SK-N-SH (cell line): ENCODE measurements around the gene GRK5. TPM values are rescaled to one million over a fixed set of nuclear protein-coding genes. Genes with fewer than 3 reads are reported as not detected.

ENCODE experiments used
- CTCF ChIA-PET: fragments of 300-600, 350-600 bp; formaldehyde crosslinking; extraction: SDS; loops from one replicate; lab custom pipeline; 2021; lab: Yijun Ruan, JAX
- POLR2A ChIA-PET: fragments of 350-600 bp; sonication (Branson Sonifier 250); formaldehyde crosslinking; extraction: SDS; loops from one replicate; lab custom pipeline; 2020; ENCODE audit warnings: antibody characterized with exemption, inconsistent platforms; lab: Yijun Ruan, JAX
- DNase-seq: peaks from one replicate; pipeline ENCODE4 v3.0.0; 2012
- H2AFZ ChIP-seq: fragments of 200-600 bp; sonication (generic); 2 replicates; pipeline ENCODE4 v1.8.1; 2016; ENCODE audit warnings: antibody characterized with exemption, mild to moderate bottlenecking, low read depth
- H3F3A ChIP-seq: fragments of 200-600 bp; sonication (generic); replicated peaks from 2 replicates; pipeline ENCODE3; 2016; ENCODE audit warnings: antibody characterized with exemption, mild to moderate bottlenecking; ENCODE audit not compliant: insufficient read depth
- H3K27ac ChIP-seq, 2 experiments: fragments of 200-500 bp in 1 of 2; fragments of 200-600 bp in 1 of 2; sonication (Bioruptor generic) in 1 of 2; sonication (generic), shearing (Covaris generic) in 1 of 2; 2 replicates each; pipeline versions ENCODE4 v1.5.1 to v1.6.1; 2014 to 2016; ENCODE audit warnings: low read depth in 2 of 2, inconsistent platforms in 1 of 2, low read length in 1 of 2, mild to moderate bottlenecking in 1 of 2, mixed read lengths in 1 of 2
- H3K27me3 ChIP-seq: fragments of 200-600 bp; sonication (generic), shearing (Covaris generic); 2 replicates; pipeline ENCODE4 v1.6.1; 2016; ENCODE audit warnings: mixed run types; ENCODE audit not compliant: insufficient read depth
- H3K36me3 ChIP-seq, 2 experiments: fragments of 200-500 bp in 1 of 2; fragments of 200-600 bp in 1 of 2; sonication (Bioruptor generic) in 1 of 2; sonication (generic) in 1 of 2; replicated peaks in 1 of 2; 2 replicates each; pipeline versions ENCODE3 to v1.5.1; 2014 to 2016; ENCODE audit warnings: low read length in 1 of 2, mild to moderate bottlenecking in 1 of 2; ENCODE audit not compliant: insufficient read depth in 2 of 2, control insufficient read depth in 1 of 2
- H3K4me1 ChIP-seq, 2 experiments: fragments of 200-500 bp in 1 of 2; fragments of 200-600 bp in 1 of 2; sonication (Bioruptor generic) in 1 of 2; sonication (generic), shearing (Covaris generic) in 1 of 2; 2 replicates each; pipeline versions ENCODE4 v1.5.1 to v1.6.1; 2014 to 2016; ENCODE audit warnings: low read depth in 1 of 2, low read length in 1 of 2, mixed run types in 1 of 2; ENCODE audit not compliant: insufficient read depth in 2 of 2, control insufficient read depth in 1 of 2
- H3K4me2 ChIP-seq: fragments of 200-600 bp; sonication (generic), shearing (Covaris generic); 2 replicates; pipeline ENCODE4 v1.6.1; 2017; ENCODE audit warnings: mixed run types
- H3K4me3 ChIP-seq, 2 experiments: fragments of 200-500 bp in 1 of 2; fragments of 200-600 bp in 1 of 2; sonication (Bioruptor generic) in 1 of 2; sonication (generic), shearing (Covaris generic) in 1 of 2; 2 replicates each; pipeline versions ENCODE4 v1.5.1 to v1.8.1; 2014 to 2016; ENCODE audit warnings: low read depth in 2 of 2, inconsistent platforms in 1 of 2, low read length in 1 of 2, mild to moderate bottlenecking in 1 of 2, mixed read lengths in 1 of 2, moderate library complexity in 1 of 2
- H3K79me2 ChIP-seq: fragments of 200-600 bp; sonication (generic); 2 replicates; pipeline ENCODE4 v1.8.1; 2017; ENCODE audit warnings: mild to moderate bottlenecking; ENCODE audit not compliant: insufficient read depth
- H3K9ac ChIP-seq: fragments of 200-600 bp; sonication (generic); 2 replicates; pipeline ENCODE4 v1.6.1; 2017; ENCODE audit warnings: mixed run types
- H3K9me2 ChIP-seq: fragments of 200-600 bp; sonication (generic); 2 replicates; pipeline ENCODE4 v1.6.1; 2017; ENCODE audit warnings: mixed run types
- H3K9me3 ChIP-seq: fragments of 200-600 bp; sonication (generic); 2 replicates; pipeline ENCODE4 v1.6.1; 2017; ENCODE audit warnings: mixed run types, mild to moderate bottlenecking, moderate library complexity
- H4K20me1 ChIP-seq: fragments of 200-600 bp; sonication (generic); 2 replicates; pipeline ENCODE4 v1.6.1; 2017; ENCODE audit warnings: mild to moderate bottlenecking, mixed run types; ENCODE audit not compliant: insufficient read depth
- CHD2 ChIP-seq: fragments of 150-350 bp; IDR thresholded peaks from 2 replicates; pipeline ENCODE4 v1.6.1; 2018; ENCODE audit warnings: low read length; ENCODE audit not compliant: partially characterized antibody
- ELF1 ChIP-seq: IDR thresholded peaks from 2 replicates; pipeline ENCODE4 v1.4.0; 2012
- EP300 ChIP-seq, 2 experiments: IDR thresholded peaks; 2 replicates each; pipeline versions ENCODE4 v1.4.0 to v1.6.1; 2012; ENCODE audit warnings: borderline replicate concordance in 1 of 2, low read depth in 1 of 2, low read length in 1 of 2
- EZH2phosphoT487 ChIP-seq: fragments of 200-600 bp; sonication (generic); IDR thresholded peaks from 2 replicates; pipeline ENCODE4 v1.6.1; 2017; ENCODE audit warnings: low read depth, mixed run types, mild to moderate bottlenecking, antibody characterized with exemption, moderate library complexity, borderline replicate concordance
- FOSL2 ChIP-seq: IDR thresholded peaks from 2 replicates; pipeline ENCODE4 v1.4.0; 2012; ENCODE audit warnings: low read depth, mild to moderate bottlenecking, moderate library complexity, borderline replicate concordance
- FOXJ3 ChIP-seq: sonication (generic); formaldehyde crosslinking; IDR thresholded peaks from 2 replicates; pipeline ENCODE4 v1.5.1; 2020; ENCODE audit warnings: mild to moderate bottlenecking, missing genetic modification reagents
- FOXM1 ChIP-seq: IDR thresholded peaks from 2 replicates; pipeline ENCODE4 v1.4.0; 2012; ENCODE audit warnings: low read depth, mild to moderate bottlenecking
- GATA2 ChIP-seq: sonication (generic); formaldehyde crosslinking; IDR thresholded peaks from 2 replicates; pipeline ENCODE4 v1.5.0; 2020; ENCODE audit warnings: mild to moderate bottlenecking, missing genetic modification reagents
- MAX ChIP-seq: IDR thresholded peaks from 2 replicates; pipeline ENCODE4 v1.4.0; 2012; ENCODE audit warnings: low read depth
- NRF1 ChIP-seq: IDR thresholded peaks from 2 replicates; pipeline ENCODE4 v1.6.1; 2012; ENCODE audit warnings: low read depth, mild to moderate bottlenecking, low read length
- REST ChIP-seq: IDR thresholded peaks from 2 replicates; pipeline ENCODE4 v1.6.1; 2012; ENCODE audit warnings: mild to moderate bottlenecking, low read depth, low read length, moderate library complexity
- RXRA ChIP-seq: IDR thresholded peaks from 2 replicates; pipeline ENCODE4 v1.4.0; 2012; ENCODE audit warnings: low read depth, mild to moderate bottlenecking, borderline replicate concordance
- TCF12 ChIP-seq: IDR thresholded peaks from 2 replicates; pipeline ENCODE4 v1.4.0; 2012
- TEAD4 ChIP-seq: IDR thresholded peaks from 2 replicates; pipeline ENCODE4 v1.4.0; 2012; ENCODE audit warnings: mild to moderate bottlenecking, borderline replicate concordance; ENCODE audit not compliant: insufficient read depth
- YY1 ChIP-seq: IDR thresholded peaks from 2 replicates; pipeline ENCODE4 v1.4.0; 2012; ENCODE audit warnings: low read depth, mild to moderate bottlenecking
- WGBS: methylation state at CpG from one replicate; pipeline ENCODE4 v1.1.6; 2017; ENCODE audit warnings: low lambda C conversion rate; 5-methylcytosine and 5-hydroxymethylcytosine counted together
- polyA plus RNA-seq, 3 experiments: library from polyadenylated mRNA; depleted of rRNA; stranded (reverse); fragments of >200 nt; gene quantifications; 2 replicates each; pipeline ENCODE4 v1.2.3, GENCODE V29; 2012
- TF ChIP-seq, protein P1 (sequence below): IDR thresholded peaks from 2 replicates; pipeline ENCODE4 v1.4.0; 2012; ENCODE audit warnings: low read depth, borderline replicate concordance

Gene GRK5
- polyA plus RNA-seq, 1 of the 3 experiments (the other 2 are of a cell fraction), result 12.1 TPM

GRCh38 chr10:119496273-119496672, 288.9 kb downstream of the GRK5 start:
- Histone ChIP-seq H2AFZ (no peak overlapping the region), H3K27me3 (no peaks in the 10 kb centered on the region), H3K27ac (no peak overlapping the region), H3K9me2 (no peaks in the 10 kb centered on the region), H3K4me2 (no peak overlapping the region), H3K4me3 (no peak overlapping the region), H3K36me3 (peaks cover 0 to 3% of the 10 kb centered on the region in 2 experiments), H3K4me1 (no peaks in the 10 kb centered on the region), H3K9ac (no peak overlapping the region), H3F3A (no peaks in the 10 kb centered on the region), H3K79me2 (no peaks in the 10 kb centered on the region), H3K9me3 (no peaks in the 10 kb centered on the region), H4K20me1 (no peaks in the 10 kb centered on the region)
- WGBS, result 94% methylated on average over 5 of the region's 7 CpGs
- DNase-seq, result no peak
- POLR2A ChIA-PET, result no interaction called here
- TF ChIP-seq FOSL2 (no peak), TEAD4 (no peak), EP300 (IDR thresholded peaks at IDR 0.05; ENCODE audit: borderline replicate concordance in 1 of 2, low read depth in 1 of 2, low read length in 1 of 2) (no peak), ELF1 (no peak), YY1 (no peak), CHD2 (no peak), FOXM1 (no peak), REST (no peak), GATA2 (no peak), NRF1 (no peak), MAX (no peak), RXRA (no peak), TCF12 (no peak), FOXJ3 (CRISPR knock-in tag) (no peak), EZH2phosphoT487 (no peak)
- TF ChIP-seq, protein P1, sequence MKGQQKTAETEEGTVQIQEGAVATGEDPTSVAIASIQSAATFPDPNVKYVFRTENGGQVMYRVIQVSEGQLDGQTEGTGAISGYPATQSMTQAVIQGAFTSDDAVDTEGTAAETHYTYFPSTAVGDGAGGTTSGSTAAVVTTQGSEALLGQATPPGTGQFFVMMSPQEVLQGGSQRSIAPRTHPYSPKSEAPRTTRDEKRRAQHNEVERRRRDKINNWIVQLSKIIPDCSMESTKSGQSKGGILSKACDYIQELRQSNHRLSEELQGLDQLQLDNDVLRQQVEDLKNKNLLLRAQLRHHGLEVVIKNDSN, result no peak
- CTCF ChIA-PET, result no interaction called here
